Fibroblast of skin of scalp (primary cell): ENCODE measurements around the gene ANKRD34B. TPM values are rescaled to one million over a fixed set of nuclear protein-coding genes. Genes with fewer than 3 reads are reported as not detected.
"Not testable (repeated sequence)": the region's sequence is repeated elsewhere in the genome, so short reads cannot be mapped to it uniquely, and the experiment has no call there.

Experiments used
- DNase-seq: peaks from one replicate; pipeline ENCODE4 v3.0.0-alpha.2; 2013
- polyA plus RNA-seq, 2 experiments: library from polyadenylated mRNA; unstranded; fragments of 120-200 nt; gene quantifications; one replicate each; pipeline ENCODE4 v1.2.1, GENCODE V29; 2013; ENCODE audit not compliant: insufficient read length in 2 of 2

Gene ANKRD34B
- polyA plus RNA-seq (2013, experiment 1 of 2; ENCODE audit: insufficient read length), result not detected
- polyA plus RNA-seq (2013, experiment 2 of 2; ENCODE audit: insufficient read length), result not detected

- peak; percentile 5 for DNase-seq
Measured at GRCh38 chr5:80569961-80570786, at the start of gene ANKRD34B. ANKRD34B (minus strand) TSS chr5:80570280; CDS start chr5:80560019, 10,261 bp downstream.

- no peak for DNase-seq
Measured at GRCh38 chr5:80619086-80619485, 49.0 kb upstream of the ANKRD34B start.

- no peak for DNase-seq
Measured at GRCh38 chr5:80618438-80618837, 48.4 kb upstream of the ANKRD34B start.

GRCh38 chr5:80615266-80615914 is 45.3 kb upstream of the ANKRD34B start:
- DNase-seq, result no peak

GRCh38 chr5:80609692-80610091 is 39.6 kb upstream of the ANKRD34B start:
- no peak for DNase-seq

- no peak for DNase-seq
Measured at GRCh38 chr5:80608731-80609130, 38.7 kb upstream of the ANKRD34B start.

GRCh38 chr5:80607832-80608231 is 37.8 kb upstream of the ANKRD34B start:
- no peak for DNase-seq

- DNase-seq, result no peak
Measured at GRCh38 chr5:80607343-80607742, 37.3 kb upstream of the ANKRD34B start.

GRCh38 chr5:80600943-80601693 is 31.0 kb upstream of the ANKRD34B start:
- DNase-seq, result no peak

- no peak for DNase-seq
Measured at GRCh38 chr5:80597500-80597899, 27.4 kb upstream of the ANKRD34B start.

- no peak for DNase-seq
Measured at GRCh38 chr5:80594810-80595209, 24.7 kb upstream of the ANKRD34B start.

GRCh38 chr5:80592761-80593160 is 22.7 kb upstream of the ANKRD34B start:
- no peak for DNase-seq

- no peak for DNase-seq
Measured at GRCh38 chr5:80592105-80592504, 22.0 kb upstream of the ANKRD34B start.

GRCh38 chr5:80591352-80591751 is 21.3 kb upstream of the ANKRD34B start:
- DNase-seq, result peak; percentile 14

GRCh38 chr5:80590766-80591165 is 20.7 kb upstream of the ANKRD34B start:
- DNase-seq, result no peak

GRCh38 chr5:80588858-80589540 is 18.9 kb upstream of the ANKRD34B start:
- no peak for DNase-seq

GRCh38 chr5:80584770-80585169 is 14.7 kb upstream of the ANKRD34B start:
- no peak for DNase-seq

GRCh38 chr5:80580291-80580690 is 10.2 kb upstream of the ANKRD34B start:
- DNase-seq, result not testable (repeated sequence)

GRCh38 chr5:80579050-80579449 is 9.0 kb upstream of the ANKRD34B start:
- no peak for DNase-seq

- no peak for DNase-seq
Measured at GRCh38 chr5:80577707-80578106, 7.6 kb upstream of the ANKRD34B start.

- no peak for DNase-seq
Measured at GRCh38 chr5:80576383-80576782, 6.3 kb upstream of the ANKRD34B start.

- DNase-seq, result no peak
Measured at GRCh38 chr5:80573062-80573461, 3.0 kb upstream of the ANKRD34B start.
